ENCODE data around the gene ANKS1B.

DNA sequence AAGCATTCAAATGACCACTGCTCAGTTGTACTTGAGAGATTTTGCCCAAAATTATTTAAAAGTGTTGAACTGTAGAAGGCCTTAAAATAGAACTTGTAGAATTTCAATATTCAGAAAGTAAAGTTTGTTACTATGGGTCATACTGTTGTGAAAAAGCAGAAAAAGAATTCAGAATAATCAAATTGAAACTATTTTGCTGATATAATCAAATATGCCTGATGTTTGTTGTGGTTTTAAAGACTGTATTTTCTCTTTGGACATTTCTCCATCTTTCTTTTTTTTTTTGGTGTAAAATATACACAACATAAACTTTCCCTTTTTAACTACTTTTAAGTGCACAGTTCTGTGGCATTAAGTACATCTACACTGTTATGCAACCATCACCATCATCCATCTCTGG is 964.9 kb downstream of the ANKS1B start:
- no peak for TF ChIP-seq POLR2A (IDR thresholded peaks at IDR 0.05)
- TF ChIP-seq, protein P1, sequence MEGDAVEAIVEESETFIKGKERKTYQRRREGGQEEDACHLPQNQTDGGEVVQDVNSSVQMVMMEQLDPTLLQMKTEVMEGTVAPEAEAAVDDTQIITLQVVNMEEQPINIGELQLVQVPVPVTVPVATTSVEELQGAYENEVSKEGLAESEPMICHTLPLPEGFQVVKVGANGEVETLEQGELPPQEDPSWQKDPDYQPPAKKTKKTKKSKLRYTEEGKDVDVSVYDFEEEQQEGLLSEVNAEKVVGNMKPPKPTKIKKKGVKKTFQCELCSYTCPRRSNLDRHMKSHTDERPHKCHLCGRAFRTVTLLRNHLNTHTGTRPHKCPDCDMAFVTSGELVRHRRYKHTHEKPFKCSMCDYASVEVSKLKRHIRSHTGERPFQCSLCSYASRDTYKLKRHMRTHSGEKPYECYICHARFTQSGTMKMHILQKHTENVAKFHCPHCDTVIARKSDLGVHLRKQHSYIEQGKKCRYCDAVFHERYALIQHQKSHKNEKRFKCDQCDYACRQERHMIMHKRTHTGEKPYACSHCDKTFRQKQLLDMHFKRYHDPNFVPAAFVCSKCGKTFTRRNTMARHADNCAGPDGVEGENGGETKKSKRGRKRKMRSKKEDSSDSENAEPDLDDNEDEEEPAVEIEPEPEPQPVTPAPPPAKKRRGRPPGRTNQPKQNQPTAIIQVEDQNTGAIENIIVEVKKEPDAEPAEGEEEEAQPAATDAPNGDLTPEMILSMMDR (IDR thresholded peaks at IDR 0.05), result no peak
